Liver (tissue), 3 donors: Measurements from ENCODE around the gene PNLIPRP2.

Experiments
- SP1 ChIP-seq: IDR thresholded peaks from 2 replicates; pipeline ENCODE4 v1.6.1; 2018; ENCODE audit warnings: antibody characterized with exemption, mild to moderate bottlenecking
- TF ChIP-seq, protein P1 (sequence below): fragments of 150-350 bp; IDR thresholded peaks from 2 replicates; pipeline ENCODE4 v1.5.1; 2017; ENCODE audit warnings: improper control_type of control experiment, low read depth, low read length; ENCODE audit not compliant: missing input control
- donor health status: healthy.
- donor health status: healthy.

DNA sequence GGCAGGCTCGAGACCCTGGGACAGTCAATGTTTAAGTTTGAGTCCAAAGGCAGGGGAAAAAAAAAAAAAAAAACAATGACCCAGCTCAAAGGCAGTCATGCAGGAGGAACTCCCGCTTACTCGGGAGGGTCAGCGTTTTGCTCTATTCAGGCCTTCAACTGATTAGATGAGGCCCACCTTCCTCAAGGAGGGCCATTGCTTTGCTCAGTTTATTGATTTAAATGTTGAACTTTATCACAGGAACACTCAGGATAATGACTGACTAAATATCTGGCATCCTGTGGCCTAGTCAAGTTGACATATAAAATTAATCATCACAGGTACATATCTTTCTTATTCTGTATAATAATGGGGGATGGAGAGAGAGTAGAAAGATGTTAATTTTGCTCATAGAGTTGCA, 69.0 kb downstream of the PNLIPRP2 start:
- TF ChIP-seq, protein P1, sequence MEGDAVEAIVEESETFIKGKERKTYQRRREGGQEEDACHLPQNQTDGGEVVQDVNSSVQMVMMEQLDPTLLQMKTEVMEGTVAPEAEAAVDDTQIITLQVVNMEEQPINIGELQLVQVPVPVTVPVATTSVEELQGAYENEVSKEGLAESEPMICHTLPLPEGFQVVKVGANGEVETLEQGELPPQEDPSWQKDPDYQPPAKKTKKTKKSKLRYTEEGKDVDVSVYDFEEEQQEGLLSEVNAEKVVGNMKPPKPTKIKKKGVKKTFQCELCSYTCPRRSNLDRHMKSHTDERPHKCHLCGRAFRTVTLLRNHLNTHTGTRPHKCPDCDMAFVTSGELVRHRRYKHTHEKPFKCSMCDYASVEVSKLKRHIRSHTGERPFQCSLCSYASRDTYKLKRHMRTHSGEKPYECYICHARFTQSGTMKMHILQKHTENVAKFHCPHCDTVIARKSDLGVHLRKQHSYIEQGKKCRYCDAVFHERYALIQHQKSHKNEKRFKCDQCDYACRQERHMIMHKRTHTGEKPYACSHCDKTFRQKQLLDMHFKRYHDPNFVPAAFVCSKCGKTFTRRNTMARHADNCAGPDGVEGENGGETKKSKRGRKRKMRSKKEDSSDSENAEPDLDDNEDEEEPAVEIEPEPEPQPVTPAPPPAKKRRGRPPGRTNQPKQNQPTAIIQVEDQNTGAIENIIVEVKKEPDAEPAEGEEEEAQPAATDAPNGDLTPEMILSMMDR, result no peak
- TF ChIP-seq SP1, result no peak
